GM15510 (cell line): ENCODE measurements around the gene DHX32.

Experiments
- POLR2A ChIP-seq: IDR thresholded peaks from 3 replicates; pipeline ENCODE4 v1.6.1; 2011; ENCODE audit warnings: borderline replicate concordance; ENCODE audit not compliant: insufficient read length; ENCODE audit errors: extremely low read depth

DHX32 gene

GRCh38 chr10:125871338-125871737, 9.8 kb downstream of the DHX32 start:
- TF ChIP-seq POLR2A = no peak

DNA sequence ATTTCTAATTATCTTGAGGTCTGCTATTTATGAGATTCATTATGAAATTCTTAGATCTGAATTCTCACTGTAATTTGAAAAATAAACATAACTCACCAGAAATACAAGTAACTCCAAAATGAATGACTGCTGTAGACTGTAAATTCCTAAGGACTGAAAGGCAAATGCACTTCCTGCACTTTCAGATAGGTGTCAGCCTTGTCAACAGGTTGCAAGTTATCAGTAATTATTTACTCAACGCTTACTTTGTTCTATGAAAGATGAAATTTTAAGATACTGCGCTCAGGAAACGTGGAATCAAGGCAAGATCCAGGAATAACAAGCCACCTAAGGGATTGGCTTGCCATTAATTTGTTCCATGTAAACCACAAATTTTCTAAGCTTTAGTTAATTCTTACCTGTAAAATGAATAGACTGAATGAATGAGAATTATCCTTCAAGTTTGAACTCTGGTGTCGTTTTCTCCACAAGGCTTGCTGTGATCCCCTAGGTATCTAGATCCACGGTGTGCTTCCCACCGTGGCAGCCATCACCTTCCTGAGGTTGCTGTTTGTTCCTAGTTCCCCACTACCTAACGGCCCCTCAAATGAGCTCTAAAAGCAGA, 12.6 kb downstream of the DHX32 start:
- no peak for TF ChIP-seq POLR2A

DNA sequence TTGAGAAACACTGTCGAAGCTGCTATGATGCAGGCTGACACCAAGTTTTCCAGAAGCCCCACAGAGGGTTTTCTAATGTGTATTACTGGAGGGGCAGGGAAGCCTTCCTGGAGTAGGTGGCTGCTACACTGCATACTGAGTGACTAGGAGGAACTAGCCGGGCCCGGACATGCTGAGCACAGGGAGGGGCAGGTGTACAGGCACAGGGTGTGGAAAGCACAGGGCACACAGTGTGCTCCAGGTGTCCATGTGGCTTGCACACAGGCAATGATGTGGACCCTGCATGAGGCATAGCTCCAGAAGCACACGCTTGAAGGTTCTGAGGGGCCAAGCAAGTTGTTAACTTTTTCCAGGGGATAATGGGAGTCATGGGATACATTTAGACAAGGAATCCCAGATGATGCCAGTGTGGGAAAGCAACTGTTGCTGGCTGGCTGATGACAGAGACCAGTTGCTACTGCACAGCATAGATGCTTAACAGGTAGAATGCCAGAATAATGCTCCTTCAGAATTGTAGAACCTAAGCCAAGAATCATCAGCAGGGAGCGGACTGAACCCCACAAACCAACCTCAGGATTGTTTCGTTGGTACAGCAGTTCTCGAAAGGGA, 14.6 kb downstream of the DHX32 start:
- TF ChIP-seq POLR2A = no peak

DNA sequence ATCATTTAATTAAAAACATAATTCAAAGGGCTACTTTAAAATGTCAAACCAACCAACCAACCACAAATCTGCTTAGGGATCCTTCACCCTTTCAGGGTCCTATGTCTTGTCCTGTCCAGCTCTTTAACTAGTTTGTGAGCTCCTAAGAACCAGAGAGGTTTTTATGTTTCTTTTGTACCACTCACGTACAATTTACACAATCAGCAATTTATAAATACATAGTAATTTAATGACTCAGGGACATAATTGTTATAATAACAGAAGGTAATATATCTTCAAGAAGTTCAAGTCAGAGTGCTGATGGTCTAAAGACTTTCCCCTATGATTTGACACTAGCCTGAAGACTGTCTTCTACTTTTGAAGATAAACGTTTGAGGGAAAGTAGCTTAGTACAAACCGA, 16.0 kb downstream of the DHX32 start:
- TF ChIP-seq POLR2A = no peak

DNA sequence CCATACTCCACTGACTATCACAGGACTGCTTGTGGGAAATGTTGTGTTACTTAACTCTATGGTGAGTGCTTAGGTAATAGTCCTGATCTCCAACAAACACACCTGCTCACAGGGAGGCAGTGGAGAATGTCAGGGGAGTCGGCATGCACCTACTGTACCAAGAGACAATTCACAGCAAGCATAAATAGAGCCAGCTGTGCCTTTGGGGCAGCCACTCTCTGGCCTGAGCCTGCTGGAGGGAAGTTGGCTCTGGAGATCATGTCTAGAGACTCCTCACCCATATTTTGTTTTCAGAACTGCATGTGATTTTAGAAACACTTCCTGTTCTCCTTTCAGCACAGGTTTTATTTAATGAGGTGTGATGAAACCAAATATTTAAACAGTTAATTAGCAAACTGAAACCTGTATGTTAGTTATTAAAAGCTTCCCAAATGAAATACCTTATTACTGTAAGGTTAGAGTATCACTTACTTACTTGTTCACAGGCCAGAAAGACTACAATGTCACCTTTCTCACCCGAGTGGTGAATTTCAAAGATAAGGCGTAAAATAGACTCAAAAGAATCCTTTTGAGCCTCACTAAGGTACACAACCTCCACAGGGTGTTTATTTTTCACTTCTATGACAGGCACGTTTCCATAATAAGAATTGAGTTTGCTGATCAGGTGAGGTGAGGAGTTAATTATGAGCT, 21.8 kb downstream of the DHX32 start:
- no peak for TF ChIP-seq POLR2A

DNA sequence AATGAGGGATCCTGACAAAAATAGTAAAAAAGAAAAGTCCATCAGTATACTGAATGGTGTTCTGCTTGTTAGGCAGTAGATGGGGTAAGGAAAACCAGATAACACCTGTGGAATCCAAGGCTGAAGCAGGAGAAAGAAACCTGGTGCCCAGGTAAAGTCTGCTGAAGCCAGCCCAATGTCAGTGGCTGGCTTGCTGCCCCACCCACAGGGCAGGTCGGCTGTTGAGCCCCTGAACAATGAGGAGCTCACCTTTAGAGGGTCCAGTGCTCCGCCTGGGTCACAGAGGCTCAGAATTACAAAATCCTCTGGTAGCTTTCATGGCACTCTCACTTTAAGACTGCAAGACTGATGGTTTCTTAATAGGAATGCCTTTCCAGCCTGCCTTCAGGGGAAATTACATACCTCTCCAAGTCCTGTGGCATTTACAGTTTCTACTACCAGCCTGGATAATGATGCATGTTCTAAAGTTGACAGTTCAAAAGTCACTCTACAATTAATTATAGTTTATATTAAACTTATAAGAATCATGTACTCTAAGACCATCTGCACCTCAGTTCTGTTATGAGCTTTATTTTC, 23.8 kb downstream of the DHX32 start:
- no peak for TF ChIP-seq POLR2A

- no peak for TF ChIP-seq POLR2A
Measured at GRCh38 chr10:125852487-125852886, 28.6 kb downstream of the DHX32 start.

DNA sequence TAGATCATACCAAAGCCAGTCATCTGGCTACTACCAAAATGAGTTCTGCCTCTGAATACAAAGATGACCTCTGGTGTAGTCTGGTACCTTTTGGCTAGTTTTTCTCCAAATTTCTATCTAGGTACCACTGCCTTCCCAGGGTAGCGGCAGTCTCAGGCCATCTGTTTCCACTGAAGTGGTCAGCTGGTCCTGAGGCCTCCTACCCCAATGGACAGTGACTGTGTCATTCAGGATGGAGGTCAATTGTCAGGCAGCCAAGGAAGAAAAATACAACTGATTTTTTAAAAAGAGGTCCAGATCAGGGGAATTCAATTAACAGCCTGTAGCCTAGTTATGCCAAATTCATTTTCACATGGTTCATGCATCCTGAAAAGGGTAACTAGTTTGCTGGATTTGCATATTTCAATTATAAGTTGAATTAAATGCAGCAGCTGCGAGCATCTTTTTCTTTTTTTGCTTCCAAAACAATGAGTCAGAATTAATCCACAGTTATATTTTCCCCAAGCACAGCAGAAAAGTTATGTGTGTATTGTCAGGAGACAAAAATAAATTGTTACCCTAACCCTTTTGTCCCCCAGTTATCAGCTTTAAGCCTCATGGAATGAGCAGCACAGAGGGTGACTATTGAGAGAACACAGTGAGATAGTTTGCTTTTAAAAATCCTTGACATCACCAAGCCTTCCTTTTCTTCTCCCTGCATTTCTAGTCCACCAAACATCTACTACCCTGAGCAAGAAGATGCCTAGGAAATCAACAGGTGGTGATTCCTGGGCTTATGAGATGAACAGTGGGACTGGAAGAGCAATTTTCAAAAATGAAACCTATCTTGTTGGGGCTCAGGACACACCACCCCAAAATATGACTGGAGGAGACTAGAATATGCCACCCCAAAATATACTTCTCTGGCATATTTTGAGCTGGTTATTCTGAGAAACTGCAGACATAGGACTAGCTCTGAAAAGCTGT, 30.0 kb downstream of the DHX32 start:
- TF ChIP-seq POLR2A = no peak

- no peak for TF ChIP-seq POLR2A
Measured at GRCh38 chr10:125849448-125849847, 31.6 kb downstream of the DHX32 start.

- TF ChIP-seq POLR2A = no peak
Measured at GRCh38 chr10:125848857-125849256, 32.2 kb downstream of the DHX32 start.

DNA sequence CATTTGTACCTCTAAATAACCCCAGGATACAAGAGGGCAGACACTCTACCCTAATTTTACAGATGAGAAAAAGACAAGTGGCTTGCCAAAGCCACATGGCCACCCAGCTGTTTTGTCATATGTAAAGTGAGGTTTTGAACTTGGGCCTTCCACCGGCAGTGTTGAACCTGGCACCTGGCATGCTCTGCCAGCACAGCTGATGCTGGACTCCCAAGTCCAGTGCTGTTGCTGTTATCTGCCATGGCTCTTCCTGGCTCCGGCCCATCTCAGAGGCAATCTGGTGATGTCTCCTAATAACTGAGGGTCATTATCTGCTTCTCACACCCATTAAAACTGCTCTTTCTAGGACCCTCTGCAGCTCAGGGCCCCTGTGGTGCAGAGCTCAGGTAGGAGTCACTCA, 32.7 kb downstream of the DHX32 start:
- no peak for TF ChIP-seq POLR2A

DNA sequence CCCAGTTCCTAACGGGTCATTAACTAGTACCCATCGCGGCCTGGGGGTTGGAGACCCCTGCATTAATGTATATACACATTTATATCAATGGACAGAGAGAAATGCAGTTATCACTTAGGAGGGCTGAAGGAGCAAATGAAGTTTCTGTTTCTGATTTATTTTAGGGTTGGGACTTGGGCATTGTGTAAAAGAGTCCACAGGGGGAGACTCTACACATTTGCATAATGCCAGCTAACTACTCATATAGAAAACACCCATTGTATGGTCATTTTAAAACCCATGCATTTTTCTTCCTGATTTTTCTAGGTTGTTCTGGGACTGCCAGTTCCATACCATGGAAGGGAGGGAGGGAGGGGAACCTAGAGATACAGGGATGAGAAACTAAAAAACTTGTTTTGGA, 34.2 kb downstream of the DHX32 start:
- no peak for TF ChIP-seq POLR2A

DNA sequence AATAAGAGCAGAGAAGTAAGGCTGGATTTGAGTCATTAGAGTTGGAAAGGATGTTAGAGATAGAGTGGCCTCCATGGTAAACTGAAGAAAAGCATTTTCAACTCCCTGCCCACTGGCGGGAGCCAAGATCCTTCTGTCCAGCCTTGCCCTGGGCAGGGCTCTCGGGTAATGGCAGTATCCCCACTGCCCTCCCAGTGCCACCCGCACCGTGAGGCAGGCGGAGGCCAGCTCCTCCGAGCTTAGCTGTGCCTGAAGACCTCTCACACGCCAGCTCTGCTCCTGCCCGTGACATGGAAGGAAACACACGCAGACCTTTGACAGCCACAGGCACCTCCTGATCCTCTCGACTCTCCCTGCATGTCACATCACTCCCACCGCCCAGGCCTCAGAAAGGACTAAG, 35.5 kb downstream of the DHX32 start:
- TF ChIP-seq POLR2A = no peak

DNA sequence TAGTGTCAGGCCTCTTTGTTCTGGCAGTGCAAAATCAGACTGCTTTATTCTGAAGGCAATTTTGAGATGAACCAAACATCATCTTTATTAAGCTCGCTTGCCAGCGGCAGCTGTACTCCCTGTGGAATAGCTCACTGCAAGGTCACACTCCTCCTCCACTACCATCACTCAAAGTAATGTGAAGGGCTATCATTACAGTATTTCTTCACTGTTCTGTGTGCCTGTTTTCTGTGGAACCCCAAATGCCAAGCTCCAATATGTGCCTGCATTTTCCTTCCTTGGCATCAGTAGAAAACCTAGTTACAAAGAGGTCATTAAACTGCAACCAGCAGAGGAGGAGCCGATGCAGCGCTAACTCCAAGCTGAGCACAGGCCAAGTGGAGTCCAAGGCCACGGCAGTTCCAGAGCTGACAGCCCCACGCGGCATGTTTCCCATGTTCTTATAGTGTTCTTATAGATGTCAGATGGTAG, 36.3 kb downstream of the DHX32 start:
- TF ChIP-seq POLR2A = no peak
